Sigmoid colon (tissue), 4 donors: Measurements from ENCODE around the gene AGL.

Source experiments
- POLR2A ChIP-seq, 2 donors: fragments of 450-650 bp; IDR thresholded peaks; one replicate each; pipeline ENCODE4 v1.6.1; 2016; ENCODE audit warnings: antibody characterized with exemption in 2 of 2, mild to moderate bottlenecking in 2 of 2, moderate library complexity in 2 of 2
- POLR2AphosphoS5 ChIP-seq, 4 donors: sonication (generic); formaldehyde crosslinking; IDR thresholded peaks; one replicate each; pipeline ENCODE4 v1.6.1; 2017; ENCODE audit warnings: antibody characterized with exemption in 4 of 4
- TF ChIP-seq, protein P1 (sequence below), 4 experiments: fragments of 450-650 bp in 3 of 4; fragments of 200-600 bp in 1 of 4; IDR thresholded peaks; one replicate each; pipeline ENCODE4 v1.5.1; 2016 to 2019; ENCODE audit warnings: antibody characterized with exemption in 4 of 4, mild to moderate bottlenecking in 3 of 4, moderate library complexity in 2 of 4

- TF ChIP-seq POLR2A (IDR thresholded peaks at IDR 0.05) (no peak), POLR2AphosphoS5 (IDR thresholded peaks at IDR 0.05) (no peak)
- TF ChIP-seq, protein P1, sequence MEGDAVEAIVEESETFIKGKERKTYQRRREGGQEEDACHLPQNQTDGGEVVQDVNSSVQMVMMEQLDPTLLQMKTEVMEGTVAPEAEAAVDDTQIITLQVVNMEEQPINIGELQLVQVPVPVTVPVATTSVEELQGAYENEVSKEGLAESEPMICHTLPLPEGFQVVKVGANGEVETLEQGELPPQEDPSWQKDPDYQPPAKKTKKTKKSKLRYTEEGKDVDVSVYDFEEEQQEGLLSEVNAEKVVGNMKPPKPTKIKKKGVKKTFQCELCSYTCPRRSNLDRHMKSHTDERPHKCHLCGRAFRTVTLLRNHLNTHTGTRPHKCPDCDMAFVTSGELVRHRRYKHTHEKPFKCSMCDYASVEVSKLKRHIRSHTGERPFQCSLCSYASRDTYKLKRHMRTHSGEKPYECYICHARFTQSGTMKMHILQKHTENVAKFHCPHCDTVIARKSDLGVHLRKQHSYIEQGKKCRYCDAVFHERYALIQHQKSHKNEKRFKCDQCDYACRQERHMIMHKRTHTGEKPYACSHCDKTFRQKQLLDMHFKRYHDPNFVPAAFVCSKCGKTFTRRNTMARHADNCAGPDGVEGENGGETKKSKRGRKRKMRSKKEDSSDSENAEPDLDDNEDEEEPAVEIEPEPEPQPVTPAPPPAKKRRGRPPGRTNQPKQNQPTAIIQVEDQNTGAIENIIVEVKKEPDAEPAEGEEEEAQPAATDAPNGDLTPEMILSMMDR (IDR thresholded peaks at IDR 0.05), result no peak
These were observed 85.9 kb downstream of the AGL start for GRCh38 chr1:99936071-99936470.
